Activated gamma-delta T cell treated with anti-CD3 and anti-CD28 coated beads, Interleukin-2, amount 50 U/mL, for 16 hours (primary cell): Measurements from ENCODE around the gene RAI14.

Experiments used
- DNase-seq: peaks from one replicate; pipeline ENCODE4 v3.0.0-alpha.2; 2020; ENCODE audit warnings: low read depth

RAI14 gene

DNA sequence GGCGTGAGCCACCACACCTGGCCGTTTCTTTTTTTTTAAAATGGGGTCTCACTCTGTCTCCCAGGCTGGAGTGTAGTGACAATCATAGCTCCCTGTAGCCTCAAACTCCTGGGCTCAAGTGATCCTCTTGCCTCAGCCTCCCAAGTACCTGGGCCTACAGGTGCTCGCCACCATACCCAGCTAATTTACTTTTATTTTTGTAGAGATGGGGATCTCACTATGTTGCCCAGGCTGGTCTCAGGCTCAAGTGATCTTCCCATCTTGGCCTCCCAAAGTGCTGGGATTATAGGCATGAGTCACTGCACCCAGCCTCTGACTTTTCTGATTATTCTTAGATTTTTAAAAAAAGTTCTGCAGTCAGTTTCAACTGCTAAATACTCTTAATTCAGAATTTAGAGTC is 21.3 kb downstream of the RAI14 start:
- no peak for DNase-seq

DNA sequence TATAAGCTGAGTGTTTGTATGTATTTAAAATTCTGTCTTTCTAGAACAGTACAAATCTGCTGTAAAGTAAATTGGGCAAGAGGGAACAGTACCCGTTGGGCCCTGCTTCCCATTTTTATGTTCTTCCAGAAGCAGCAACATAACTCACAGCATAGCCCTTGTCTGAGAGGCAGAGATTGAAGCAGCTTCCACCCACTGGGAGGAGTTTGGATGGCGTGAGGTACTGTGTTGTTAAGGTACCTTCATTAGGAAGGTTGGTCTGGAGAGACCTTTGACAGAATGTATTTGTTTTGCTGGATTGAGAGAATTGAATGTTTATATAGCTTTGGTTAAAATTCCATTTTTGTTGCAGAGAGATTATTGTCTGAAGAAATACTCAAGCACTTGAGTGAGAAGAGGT is 24.8 kb downstream of the RAI14 start:
- no peak for DNase-seq

GRCh38 chr5:34682926-34683623 is 26.9 kb downstream of the RAI14 start:
- DNase-seq = no peak

DNA sequence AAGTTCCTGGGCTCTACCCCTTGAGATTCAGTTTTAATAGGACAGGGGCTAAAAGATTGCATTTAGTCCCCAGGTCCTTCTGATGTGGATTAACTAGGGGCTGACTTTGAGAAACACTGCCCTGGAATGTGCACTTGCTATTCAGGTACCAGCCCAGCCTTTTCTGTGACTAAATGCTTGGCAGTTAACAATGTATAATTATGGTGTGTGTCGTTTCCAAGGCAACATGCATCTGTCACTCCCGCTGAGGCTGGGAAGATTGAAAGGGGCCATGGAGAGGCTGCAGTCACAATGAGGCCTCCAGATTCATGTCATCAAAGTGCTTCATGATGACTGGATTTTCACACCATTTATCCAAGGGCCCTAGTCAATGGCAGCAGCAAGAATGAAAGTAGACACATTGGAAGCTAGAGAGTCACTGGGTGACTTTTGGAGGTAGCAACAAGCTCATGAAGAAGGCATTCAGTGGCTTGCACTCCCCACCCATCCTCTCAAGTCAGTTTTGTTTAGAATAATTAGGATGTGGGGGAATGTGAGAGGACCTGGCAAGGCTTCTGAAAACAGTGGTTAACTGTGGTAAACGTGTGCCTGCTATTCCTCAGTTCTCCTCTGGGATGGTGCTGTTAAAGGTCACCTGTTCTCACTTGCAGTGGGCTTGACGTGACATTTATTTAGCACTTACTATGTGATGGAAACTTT is 28.3 kb downstream of the RAI14 start:
- DNase-seq = no peak

DNA sequence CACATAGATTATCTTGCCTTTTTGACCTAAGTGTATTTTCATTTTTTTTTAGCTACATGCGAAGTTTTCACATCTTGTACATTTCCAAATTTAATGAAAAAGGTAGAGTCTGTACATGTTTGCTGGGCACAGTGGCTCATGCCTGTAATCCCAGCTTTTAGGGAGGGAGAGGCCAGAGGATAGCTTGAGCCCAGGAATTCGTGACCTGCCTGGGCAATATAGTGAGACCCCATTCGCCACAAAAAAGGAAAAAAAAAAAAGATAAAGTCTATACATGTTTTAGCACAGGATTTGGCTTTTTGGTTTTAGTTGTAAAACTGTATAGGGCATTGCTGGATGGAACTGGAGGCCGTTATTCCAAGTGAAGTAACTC is 28.8 kb downstream of the RAI14 start:
- DNase-seq = no peak

- DNase-seq = no peak
Measured at GRCh38 chr5:34685485-34686165, 29.5 kb downstream of the RAI14 start.

DNA sequence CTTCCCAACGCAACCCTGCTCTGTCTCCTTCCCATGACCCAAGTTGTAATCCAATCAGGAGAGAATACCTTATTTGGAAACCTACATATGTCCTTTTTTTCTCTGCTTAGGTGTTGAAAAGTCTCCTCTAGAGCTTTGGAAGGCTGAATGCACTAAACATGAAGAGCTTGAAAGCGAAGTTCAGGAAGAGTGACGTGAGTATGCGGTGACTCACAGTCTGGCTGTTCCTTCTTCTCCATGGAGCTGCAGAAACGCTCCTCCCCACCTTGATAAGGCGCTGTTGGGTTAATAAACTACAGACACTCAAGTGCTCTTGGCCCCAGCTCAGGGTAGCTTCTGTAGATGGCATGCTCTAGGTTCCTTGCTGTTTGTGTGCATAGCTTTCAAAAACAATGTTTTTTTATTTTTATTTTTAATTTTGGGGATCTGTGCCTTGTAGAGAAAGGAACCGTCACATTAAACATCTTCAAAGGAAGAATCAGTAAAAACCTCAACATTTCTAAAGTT is 30.7 kb downstream of the RAI14 start:
- DNase-seq = no peak

- no peak for DNase-seq
Measured at GRCh38 chr5:34687269-34688011, 31.3 kb downstream of the RAI14 start.

DNA sequence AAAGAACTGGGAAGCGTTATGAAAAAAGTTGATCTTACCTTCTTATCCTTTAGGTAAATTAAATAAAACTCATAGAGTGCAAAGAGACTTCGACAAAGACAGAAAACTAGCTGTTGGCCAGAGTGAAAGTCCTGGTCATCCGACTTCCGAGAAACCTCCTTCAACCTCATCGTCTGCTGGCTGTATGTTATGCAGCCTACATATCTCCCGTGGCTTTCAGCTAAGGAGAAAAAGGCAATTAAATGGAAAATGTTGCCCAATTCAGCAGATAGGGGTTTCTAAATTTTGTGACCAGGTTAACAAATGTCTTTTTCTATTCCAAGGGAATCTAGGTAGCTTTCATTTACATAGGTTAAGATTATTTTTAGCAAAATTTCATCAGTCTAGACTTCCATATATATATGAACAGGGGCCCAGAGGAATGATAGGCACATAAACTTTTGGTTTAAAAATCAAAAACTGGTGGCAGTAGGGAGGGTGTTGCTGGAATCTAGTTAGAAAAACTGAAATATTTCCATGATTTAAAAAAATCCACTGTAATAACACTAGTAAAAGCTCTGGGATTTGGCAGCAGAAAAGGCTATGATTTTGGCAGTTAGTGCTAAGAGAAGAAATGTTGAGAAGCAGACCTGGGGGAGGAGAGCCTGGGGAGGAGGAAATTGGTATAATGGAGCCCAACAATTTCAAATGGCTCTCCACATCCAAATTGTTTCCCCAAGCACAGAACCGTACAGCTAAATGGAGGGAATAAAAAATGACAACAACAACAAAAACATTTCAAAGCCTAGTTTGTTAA is 32.1 kb downstream of the RAI14 start:
- no peak for DNase-seq

GRCh38 chr5:34690301-34690700 is 34.2 kb downstream of the RAI14 start:
- DNase-seq = no peak

- no peak for DNase-seq
Measured at GRCh38 chr5:34690898-34691297, 34.8 kb downstream of the RAI14 start.

DNA sequence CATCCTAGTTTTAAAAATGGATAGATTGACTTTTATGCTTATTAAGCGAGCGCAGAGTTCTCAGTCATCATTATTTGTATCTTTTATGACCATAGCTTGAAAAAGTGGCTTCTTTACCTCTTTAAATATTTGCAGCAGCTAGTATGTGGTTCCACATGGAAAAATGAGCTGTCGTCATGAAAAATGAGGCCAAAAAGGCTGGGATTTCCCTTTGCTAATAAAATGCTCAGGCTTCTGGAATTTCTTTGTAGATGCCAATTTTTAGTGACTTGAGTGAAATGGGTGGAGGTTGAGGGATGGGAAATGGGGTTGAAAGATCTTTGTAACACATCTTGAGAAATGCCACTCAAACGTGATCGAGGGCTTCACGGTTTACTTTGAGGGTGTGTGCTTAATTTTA is 35.2 kb downstream of the RAI14 start:
- DNase-seq = no peak

GRCh38 chr5:34692786-34693185 is 36.7 kb downstream of the RAI14 start:
- no peak for DNase-seq

- no peak for DNase-seq
Measured at GRCh38 chr5:34694012-34694411, 37.9 kb downstream of the RAI14 start.

GRCh38 chr5:34694685-34695084 is 38.6 kb downstream of the RAI14 start:
- DNase-seq = no peak

DNA sequence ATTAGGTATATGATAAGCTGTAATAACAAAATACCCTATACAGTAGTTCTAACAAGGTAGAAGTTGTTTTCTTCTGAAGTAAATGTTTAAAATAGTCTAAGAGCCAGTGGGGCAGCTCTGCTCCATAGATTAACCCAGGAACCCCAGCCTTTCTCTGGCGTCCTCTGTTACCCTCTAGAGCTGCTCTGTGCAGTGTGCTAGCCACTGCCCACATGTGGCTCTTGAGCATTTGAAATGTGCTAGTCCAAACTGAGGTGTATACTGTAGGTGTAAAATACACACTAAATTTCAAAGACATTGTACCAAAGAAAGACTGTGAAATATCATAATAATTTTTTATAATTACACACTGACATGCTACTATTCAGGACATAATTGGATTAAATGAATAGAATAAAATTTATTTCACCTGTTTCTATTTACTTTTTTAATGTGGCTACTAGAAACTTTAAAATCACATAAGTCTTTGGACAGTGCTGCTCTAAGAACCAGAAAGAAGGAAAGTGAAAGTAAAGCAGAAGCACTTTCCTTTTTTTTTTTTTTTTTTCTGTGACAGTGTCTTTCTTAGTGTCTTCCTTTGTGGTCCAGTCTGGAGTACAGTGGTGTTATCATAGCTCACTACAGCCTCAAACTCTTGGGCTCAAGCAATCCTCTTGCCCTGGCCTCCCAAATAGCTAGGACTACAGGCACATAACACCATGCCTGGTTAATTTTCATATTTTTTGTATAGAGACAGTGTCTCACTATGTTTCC is 39.3 kb downstream of the RAI14 start:
- no peak for DNase-seq

- DNase-seq = no peak
Measured at GRCh38 chr5:34697308-34698108, 41.4 kb downstream of the RAI14 start.

GRCh38 chr5:34698109-34698419 is 41.9 kb downstream of the RAI14 start:
- DNase-seq = no peak

GRCh38 chr5:34698754-34699153 is 42.6 kb downstream of the RAI14 start:
- no peak for DNase-seq
